IMR-90 (cell line): ENCODE measurements around the gene PRKAG1. TPM values are rescaled to one million over a fixed set of nuclear protein-coding genes. Genes with fewer than 3 reads are reported as not detected.

Experiments
- ATAC-seq: fragments of 200-7000 bp; cut with Tn5 transposase; 2 replicates; pipeline ENCODE4 v1.9.1; 2020; ENCODE audit warnings: low read depth, mild to moderate bottlenecking, moderate library complexity
- BruUV-seq: library from RNA; stranded (reverse); fragments of 400-500 nt; replicated peaks from 2 replicates; lab custom pipeline; 2021; lab: Mats Ljungman, UMichigan
- CTCF ChIA-PET: fragments of 300-600 bp; formaldehyde crosslinking; extraction: SDS; loops from one replicate; lab custom pipeline; 2021; ENCODE audit warnings: antibody characterized with exemption; lab: Yijun Ruan, JAX
- POLR2A ChIA-PET: fragments of 300-600 bp; sonication (Branson Sonifier 250); formaldehyde crosslinking; loops from one replicate; lab custom pipeline; 2022; ENCODE audit warnings: antibody characterized with exemption; ENCODE audit not compliant: unreplicated experiment; lab: Charles Lee
- DNase-seq: peaks from one replicate; pipeline ENCODE4 v3.0.0; 2013
- H2AFZ ChIP-seq: replicated peaks from 2 replicates; pipeline ENCODE3; 2013; ENCODE audit warnings: low read length, mild to moderate bottlenecking; ENCODE audit not compliant: poor library complexity
- H2AK5ac ChIP-seq: 2 replicates; pipeline ENCODE4 v1.6.1; 2013; ENCODE audit warnings: low read depth, low read length, inconsistent platforms
- H2AK9ac ChIP-seq: replicated peaks from 2 replicates; pipeline ENCODE3; 2013; ENCODE audit warnings: mild to moderate bottlenecking, low read depth, low read length, moderate library complexity; ENCODE audit not compliant: poor library complexity
- H2BK120ac ChIP-seq: 2 replicates; pipeline ENCODE4 v1.6.1; 2013; ENCODE audit warnings: low read depth, low read length, inconsistent platforms
- H2BK15ac ChIP-seq: 3 replicates; pipeline ENCODE4 v1.6.1; 2013; ENCODE audit warnings: low read depth, low read length, inconsistent platforms
- H2BK20ac ChIP-seq: 2 replicates; pipeline ENCODE4 v1.6.1; 2013; ENCODE audit warnings: low read depth, mild to moderate bottlenecking, inconsistent platforms, low read length, moderate library complexity
- H2BK5ac ChIP-seq: 2 replicates; pipeline ENCODE4 v1.6.1; 2013; ENCODE audit warnings: mild to moderate bottlenecking, low read depth, low read length, inconsistent platforms; ENCODE audit not compliant: poor library complexity, severe bottlenecking
- H3K14ac ChIP-seq: replicated peaks from 2 replicates; pipeline ENCODE4 v1.6.1; 2013; ENCODE audit warnings: low read depth, low read length, inconsistent platforms
- H3K18ac ChIP-seq: 2 replicates; pipeline ENCODE4 v1.6.1; 2013; ENCODE audit warnings: low read depth, low read length, control low read depth
- H3K23ac ChIP-seq: 2 replicates; pipeline ENCODE4 v1.6.1; 2013; ENCODE audit warnings: low read depth, low read length, inconsistent platforms
- H3K27ac ChIP-seq: 2 replicates; pipeline ENCODE4 v1.5.1; 2013; ENCODE audit warnings: mild to moderate bottlenecking, control low read depth, low read length; ENCODE audit not compliant: insufficient read depth
- H3K27me3 ChIP-seq: 2 replicates; pipeline ENCODE4 v1.6.1; 2013; ENCODE audit warnings: low read length; ENCODE audit not compliant: control insufficient read depth, insufficient read depth
- H3K36me3 ChIP-seq: 2 replicates; pipeline ENCODE4 v1.6.1; 2013; ENCODE audit warnings: low read length, mixed read lengths; ENCODE audit not compliant: control insufficient read depth, insufficient read depth
- H3K4ac ChIP-seq: 2 replicates; pipeline ENCODE4 v1.6.1; 2013; ENCODE audit warnings: low read depth, low read length, inconsistent platforms
- H3K4me1 ChIP-seq: 2 replicates; pipeline ENCODE4 v1.6.1; 2013; ENCODE audit warnings: low read length, mixed read lengths; ENCODE audit not compliant: control insufficient read depth, insufficient read depth
- H3K4me2 ChIP-seq: 2 replicates; pipeline ENCODE4 v1.6.1; 2013; ENCODE audit warnings: low read depth, mild to moderate bottlenecking, control low read depth, low read length, moderate library complexity
- H3K4me3 ChIP-seq: 2 replicates; pipeline ENCODE4 v1.5.1; 2013; ENCODE audit warnings: low read depth, mild to moderate bottlenecking, control low read depth, low read length, moderate library complexity; ENCODE audit not compliant: insufficient read depth
- H3K56ac ChIP-seq: 2 replicates; pipeline ENCODE4 v1.6.1; 2013; ENCODE audit warnings: low read length, inconsistent platforms; ENCODE audit not compliant: insufficient read depth; ENCODE audit errors: extremely low read depth
- H3K79me1 ChIP-seq, 2 experiments: 2 replicates each; pipeline ENCODE4 v1.6.1; 2013; ENCODE audit warnings: low read length in 2 of 2, inconsistent platforms in 1 of 2, low read depth in 1 of 2
- H3K9ac ChIP-seq: 2 replicates; pipeline ENCODE4 v1.6.1; 2013; ENCODE audit warnings: low read depth, low read length, control low read depth
- H3K9me1 ChIP-seq: 2 replicates; pipeline ENCODE4 v1.6.1; 2013; ENCODE audit warnings: low read length, inconsistent platforms; ENCODE audit not compliant: insufficient read depth
- H3K9me3 ChIP-seq: 2 replicates; pipeline ENCODE4 v1.6.1; 2013; ENCODE audit warnings: low read length; ENCODE audit not compliant: control insufficient read depth, insufficient read depth
- H4K20me1 ChIP-seq: 2 replicates; pipeline ENCODE4 v1.6.1; 2013; ENCODE audit warnings: low read length, inconsistent platforms; ENCODE audit not compliant: insufficient read depth
- H4K5ac ChIP-seq: 2 replicates; pipeline ENCODE4 v1.6.1; 2013; ENCODE audit warnings: mild to moderate bottlenecking, low read depth, low read length, control low read depth
- H4K8ac ChIP-seq, 2 experiments: 2 replicates each; pipeline ENCODE4 v1.6.1; 2013; ENCODE audit warnings: low read depth in 2 of 2, low read length in 2 of 2, control low read depth in 1 of 2, inconsistent platforms in 1 of 2
- H4K91ac ChIP-seq: 2 replicates; pipeline ENCODE4 v1.6.1; 2013; ENCODE audit warnings: low read depth, low read length, inconsistent platforms; ENCODE audit not compliant: insufficient read depth
- BHLHE40 ChIP-seq: fragments of 150-350 bp; IDR thresholded peaks from 2 replicates; pipeline ENCODE4 v1.6.1; 2016; ENCODE audit warnings: mild to moderate bottlenecking, low read depth, low read length
- CEBPB ChIP-seq: IDR thresholded peaks from 2 replicates; pipeline ENCODE4 v1.6.1; 2012; ENCODE audit warnings: low read depth, low read length, improper control_type of control experiment
- CHD1 ChIP-seq: IDR thresholded peaks from 2 replicates; pipeline ENCODE4 v1.6.1; 2012; ENCODE audit warnings: low read depth, low read length, improper control_type of control experiment
- ELK1 ChIP-seq: fragments of 150-350 bp; IDR thresholded peaks from 2 replicates; pipeline ENCODE4 v1.6.1; 2016; ENCODE audit warnings: low read depth, mild to moderate bottlenecking, low read length, moderate library complexity, borderline replicate concordance
- FOS ChIP-seq: fragments of 150-350 bp; IDR thresholded peaks from 2 replicates; pipeline ENCODE4 v1.6.1; 2016; ENCODE audit warnings: low read depth, low read length
- MAFK ChIP-seq: IDR thresholded peaks from 2 replicates; pipeline ENCODE4 v1.6.1; 2012; ENCODE audit warnings: low read depth, low read length, improper control_type of control experiment
- MAZ ChIP-seq: IDR thresholded peaks from 2 replicates; pipeline ENCODE4 v1.6.1; 2012; ENCODE audit warnings: low read depth, mild to moderate bottlenecking, low read length, improper control_type of control experiment, moderate library complexity, borderline replicate concordance
- MXI1 ChIP-seq: IDR thresholded peaks from 2 replicates; pipeline ENCODE4 v1.6.1; 2012; ENCODE audit warnings: low read depth, mild to moderate bottlenecking, low read length, moderate library complexity, borderline replicate concordance
- NFE2L2 ChIP-seq: fragments of 150-350 bp; IDR thresholded peaks from 2 replicates; pipeline ENCODE4 v1.6.1; 2016; ENCODE audit warnings: low read depth, mild to moderate bottlenecking, low read length
- POLR2A ChIP-seq: IDR thresholded peaks from 2 replicates; pipeline ENCODE4 v1.6.1; 2012; ENCODE audit warnings: mild to moderate bottlenecking, low read depth, low read length
- RAD21 ChIP-seq: IDR thresholded peaks from 2 replicates; pipeline ENCODE4 v1.6.1; 2012; ENCODE audit warnings: low read length, improper control_type of control experiment
- RCOR1 ChIP-seq: IDR thresholded peaks from 2 replicates; pipeline ENCODE4 v1.6.1; 2012; ENCODE audit warnings: mild to moderate bottlenecking, low read length, improper control_type of control experiment; ENCODE audit not compliant: insufficient replicate concordance
- RFX5 ChIP-seq: IDR thresholded peaks from 2 replicates; pipeline ENCODE4 v1.8.0; 2012; ENCODE audit warnings: low read depth, mild to moderate bottlenecking, low read length, moderate library complexity
- SMC3 ChIP-seq: fragments of 150-350 bp; IDR thresholded peaks from 2 replicates; pipeline ENCODE4 v1.6.1; 2016; ENCODE audit warnings: low read depth, mild to moderate bottlenecking, antibody characterized with exemption, low read length, moderate library complexity
- WGBS, 2 experiments: methylation state at CpG; one replicate each; pipeline versions ENCODE4 v1.1.5 to v1.1.7; 2013; ENCODE audit warnings: missing lambda C conversion rate in 2 of 2; ENCODE audit not compliant: insufficient read length in 1 of 2; ENCODE audit errors: extremely low coverage in 2 of 2; 5-methylcytosine and 5-hydroxymethylcytosine counted together
- dilution Hi-C: fragments of 300-500 bp; cut with HindIII; formaldehyde crosslinking; loops from one replicate; pipeline ENCODE4 v1.14.3; 2018; ENCODE audit warnings: low sequenced_read_pairs; ENCODE audit not compliant: unreplicated experiment
- in situ Hi-C: fragments of 300-500 bp; cut with MboI; formaldehyde crosslinking; loops from 3 replicates; pipeline ENCODE4 v1.14.3; 2019; ENCODE audit warnings: low sequenced_read_pairs, inconsistent platforms, mixed read lengths
- intact Hi-C: fragments of 100-400 bp; cut with micrococcal nuclease; formaldehyde crosslinking; loops from 2 replicates; pipeline ENCODE4 v1.10.0; 2022
- polyA plus RNA-seq, 3 experiments: library from polyadenylated mRNA; depleted of rRNA; stranded (reverse); fragments of >200 nt; gene quantifications; 2 replicates each; pipeline ENCODE4 v1.2.3, GENCODE V29; 2012; ENCODE audit warnings: low replicate concordance in 1 of 3
- total RNA-seq: library from RNA; depleted of rRNA; stranded (reverse); fragments of >200 nt; gene quantifications from 2 replicates; pipeline ENCODE4 v1.2.3, GENCODE V29; 2012
- TF ChIP-seq, protein P1 (sequence below): conservative IDR thresholded peaks from 2 replicates; pipeline ENCODE4 v1.5.1; 2012; ENCODE audit warnings: mild to moderate bottlenecking, low read depth, low read length, improper control_type of control experiment
- TF ChIP-seq, protein P2 (sequence below): fragments of 150-350 bp; IDR thresholded peaks from 2 replicates; pipeline ENCODE4 v1.6.1; 2017; ENCODE audit warnings: mild to moderate bottlenecking, antibody characterized with exemption, low read length, low read depth

The PRKAG1 gene
- total and polyA plus RNA-seq, 2 of the 4 experiments (the other 2 are of a cell fraction), result 81.1 to 106 TPM

GRCh38 chr12:49034286-49034622, 15.7 kb upstream of the PRKAG1 start:
- H2BK120ac ChIP-seq, result no peak overlapping the region
- H3K56ac ChIP-seq, result no peak overlapping the region
- H3K4me1 ChIP-seq, result no peaks in the 10 kb centered on the region
- H3K9me1 ChIP-seq, result no peaks in the 10 kb centered on the region
- ChIA-PET POLR2A (no interaction called here), CTCF (interaction anchor here (0.6 kb wide), 1 partner anchor 29 kb away, joined by 3 read pairs; no protein-coding TSS in a partner anchor)
- DNase-seq (no peak), ATAC-seq (no peak)
- H2BK20ac ChIP-seq, result no peak overlapping the region
- peaks cover 29 to 58% of the 10 kb centered on the region in 2 experiments for H3K79me1 ChIP-seq
- no peaks in the 10 kb centered on the region for H3K27me3 ChIP-seq
- dilution Hi-C loops (no loop called here), in situ Hi-C loops (no loop called here), intact Hi-C loops (no loop called here)
- no peak overlapping the region for H3K27ac ChIP-seq
- no peak overlapping the region for H4K8ac ChIP-seq
- no peak overlapping the region for H4K5ac ChIP-seq
- WGBS, 2 experiments, result 100% methylated on average over 2 of the region's 4 CpGs; no CpG with 5 or more reads in 1 of the 2 experiments
- no peak overlapping the region for H3K18ac ChIP-seq
- H3K4me2 ChIP-seq, result no peak overlapping the region
- H2BK15ac ChIP-seq, result no peak overlapping the region
- H4K20me1 ChIP-seq, result peaks cover 21% of the 10 kb centered on the region
- H2AK9ac ChIP-seq, result no peak overlapping the region
- no peak overlapping the region for H3K4me3 ChIP-seq
- no peak overlapping the region for H2AFZ ChIP-seq
- no peak for TF ChIP-seq FOS
- no peak for TF ChIP-seq POLR2A
- no peak for TF ChIP-seq RCOR1
- TF ChIP-seq, protein P1, sequence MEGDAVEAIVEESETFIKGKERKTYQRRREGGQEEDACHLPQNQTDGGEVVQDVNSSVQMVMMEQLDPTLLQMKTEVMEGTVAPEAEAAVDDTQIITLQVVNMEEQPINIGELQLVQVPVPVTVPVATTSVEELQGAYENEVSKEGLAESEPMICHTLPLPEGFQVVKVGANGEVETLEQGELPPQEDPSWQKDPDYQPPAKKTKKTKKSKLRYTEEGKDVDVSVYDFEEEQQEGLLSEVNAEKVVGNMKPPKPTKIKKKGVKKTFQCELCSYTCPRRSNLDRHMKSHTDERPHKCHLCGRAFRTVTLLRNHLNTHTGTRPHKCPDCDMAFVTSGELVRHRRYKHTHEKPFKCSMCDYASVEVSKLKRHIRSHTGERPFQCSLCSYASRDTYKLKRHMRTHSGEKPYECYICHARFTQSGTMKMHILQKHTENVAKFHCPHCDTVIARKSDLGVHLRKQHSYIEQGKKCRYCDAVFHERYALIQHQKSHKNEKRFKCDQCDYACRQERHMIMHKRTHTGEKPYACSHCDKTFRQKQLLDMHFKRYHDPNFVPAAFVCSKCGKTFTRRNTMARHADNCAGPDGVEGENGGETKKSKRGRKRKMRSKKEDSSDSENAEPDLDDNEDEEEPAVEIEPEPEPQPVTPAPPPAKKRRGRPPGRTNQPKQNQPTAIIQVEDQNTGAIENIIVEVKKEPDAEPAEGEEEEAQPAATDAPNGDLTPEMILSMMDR, result no peak
- no peak for TF ChIP-seq NFE2L2
- TF ChIP-seq CEBPB, result no peak
- TF ChIP-seq MXI1, result no peak
- no peak for TF ChIP-seq RAD21
- no peak for TF ChIP-seq MAFK
- no peak for TF ChIP-seq CHD1
- no peak for TF ChIP-seq BHLHE40
- TF ChIP-seq, protein P2, sequence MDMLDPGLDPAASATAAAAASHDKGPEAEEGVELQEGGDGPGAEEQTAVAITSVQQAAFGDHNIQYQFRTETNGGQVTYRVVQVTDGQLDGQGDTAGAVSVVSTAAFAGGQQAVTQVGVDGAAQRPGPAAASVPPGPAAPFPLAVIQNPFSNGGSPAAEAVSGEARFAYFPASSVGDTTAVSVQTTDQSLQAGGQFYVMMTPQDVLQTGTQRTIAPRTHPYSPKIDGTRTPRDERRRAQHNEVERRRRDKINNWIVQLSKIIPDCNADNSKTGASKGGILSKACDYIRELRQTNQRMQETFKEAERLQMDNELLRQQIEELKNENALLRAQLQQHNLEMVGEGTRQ, result no peak
- no peak for TF ChIP-seq RFX5
- no peak for TF ChIP-seq ELK1
- TF ChIP-seq MAZ, result no peak
- TF ChIP-seq SMC3, result no peak
- H2AK5ac ChIP-seq, result no peak overlapping the region
- peaks cover 84% of the 10 kb centered on the region for H3K36me3 ChIP-seq
- H3K9ac ChIP-seq, result no peak overlapping the region
- no peak overlapping the region for H2BK5ac ChIP-seq
- no TSS peak for BruUV-seq
- no peak overlapping the region for H4K91ac ChIP-seq
- no peak overlapping the region for H3K14ac ChIP-seq
- no peak overlapping the region for H3K23ac ChIP-seq
- H3K9me3 ChIP-seq, result no peaks in the 10 kb centered on the region
- H3K4ac ChIP-seq, result no peak overlapping the region
